Measurements from ENCODE around the gene C9.

DNA sequence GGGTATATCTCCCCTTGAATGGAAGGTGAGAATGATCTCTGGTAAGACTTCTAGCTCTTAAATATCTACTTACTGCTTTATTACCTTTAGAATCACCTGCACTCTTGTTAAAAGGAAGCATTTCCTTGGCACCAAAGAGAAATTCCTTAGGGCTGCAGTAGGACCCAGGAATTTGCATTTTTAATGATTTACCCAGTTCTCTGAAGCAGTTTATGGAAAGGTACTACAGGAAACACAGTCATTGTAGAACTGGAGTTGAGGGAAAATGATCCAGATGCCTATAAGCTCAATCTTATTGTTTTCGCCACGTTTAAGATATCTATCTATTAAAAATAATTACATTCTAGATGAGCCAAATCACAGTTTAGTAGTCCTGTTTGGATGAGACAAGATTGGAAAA lies 9.5 kb upstream of the C9 start:
- TF ChIP-seq CTCF (IDR thresholded peaks at IDR 0.05) (no peak), POLR2A (IDR thresholded peaks at IDR 0.05) (no peak)
